BJ (cell line): ENCODE results near the gene CSRNP2. TPM values are rescaled to one million over a fixed set of nuclear protein-coding genes. Genes with fewer than 3 reads are reported as not detected.
A peak's percentile ranks its signal among the peaks of the same experiment; 100 is the strongest.

Experiments used
- CTCF ChIA-PET: fragments of 350-600 bp; formaldehyde crosslinking; extraction: SDS; loops from one replicate; lab custom pipeline; 2021; ENCODE audit warnings: antibody characterized with exemption, inconsistent platforms; lab: Yijun Ruan, JAX
- POLR2A ChIA-PET: fragments of 300-600 bp; sonication (Branson Sonifier 250); formaldehyde crosslinking; extraction: SDS; loops from one replicate; lab custom pipeline; 2021; ENCODE audit warnings: antibody characterized with exemption; lab: Charles Lee
- DNase-seq: peaks from one replicate; pipeline ENCODE4 v3.0.0-alpha.2; 2011; ENCODE audit warnings: low read depth
- H3K27me3 ChIP-seq: 2 replicates; pipeline ENCODE4 v1.6.0; 2011; ENCODE audit warnings: low read length; ENCODE audit not compliant: control insufficient read depth, insufficient read depth
- H3K36me3 ChIP-seq: 2 replicates; pipeline ENCODE4 v1.5.1; 2011; ENCODE audit warnings: low read length; ENCODE audit not compliant: control insufficient read depth, insufficient read depth
- H3K4me3 ChIP-seq: 2 replicates; pipeline ENCODE4 v1.5.1; 2011; ENCODE audit warnings: low read depth, mild to moderate bottlenecking, control low read depth, low read length
- polyA plus RNA-seq: library from polyadenylated mRNA; depleted of rRNA; stranded (reverse); fragments of >200 nt; gene quantifications from 2 replicates; pipeline ENCODE4 v1.2.3, GENCODE V29; 2011
- TF ChIP-seq, protein P1 (sequence below): IDR thresholded peaks from 2 replicates; pipeline ENCODE4 v1.5.1; 2011; ENCODE audit warnings: low read depth, mild to moderate bottlenecking, control low read depth, inconsistent platforms, low read length, moderate library complexity; ENCODE audit not compliant: insufficient read depth

The CSRNP2 gene
- polyA plus RNA-seq, 1 experiment, result 21.0 TPM

DNA sequence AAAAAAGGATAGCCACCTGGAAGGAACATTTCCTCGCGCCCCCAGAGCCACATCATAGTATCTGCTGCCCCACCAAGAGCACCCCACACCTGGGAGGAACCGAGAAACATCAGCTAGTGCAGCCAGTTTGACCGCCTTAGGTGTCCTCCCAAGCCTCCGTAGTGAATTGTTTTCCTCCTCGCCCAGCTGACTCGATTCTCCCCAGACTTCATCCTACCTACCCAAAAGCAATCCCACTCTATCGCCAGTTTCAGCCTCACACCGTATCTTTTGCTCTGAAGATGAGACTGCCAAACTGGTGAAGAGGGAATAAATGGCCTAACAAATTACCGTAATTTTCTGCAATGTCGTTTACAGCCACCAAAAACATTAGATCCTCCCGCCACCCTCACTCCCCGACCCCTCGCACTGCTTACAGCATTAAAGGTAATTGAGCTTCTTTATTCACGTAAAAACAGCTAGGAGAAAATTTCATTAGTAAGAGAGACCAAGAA, 56.0 kb downstream of the CSRNP2 start:
- Histone ChIP-seq H3K4me3 (no peak overlapping the region), H3K27me3 (no peaks in the 10 kb centered on the region), H3K36me3 (no peaks in the 10 kb centered on the region)
- TF ChIP-seq, protein P1, sequence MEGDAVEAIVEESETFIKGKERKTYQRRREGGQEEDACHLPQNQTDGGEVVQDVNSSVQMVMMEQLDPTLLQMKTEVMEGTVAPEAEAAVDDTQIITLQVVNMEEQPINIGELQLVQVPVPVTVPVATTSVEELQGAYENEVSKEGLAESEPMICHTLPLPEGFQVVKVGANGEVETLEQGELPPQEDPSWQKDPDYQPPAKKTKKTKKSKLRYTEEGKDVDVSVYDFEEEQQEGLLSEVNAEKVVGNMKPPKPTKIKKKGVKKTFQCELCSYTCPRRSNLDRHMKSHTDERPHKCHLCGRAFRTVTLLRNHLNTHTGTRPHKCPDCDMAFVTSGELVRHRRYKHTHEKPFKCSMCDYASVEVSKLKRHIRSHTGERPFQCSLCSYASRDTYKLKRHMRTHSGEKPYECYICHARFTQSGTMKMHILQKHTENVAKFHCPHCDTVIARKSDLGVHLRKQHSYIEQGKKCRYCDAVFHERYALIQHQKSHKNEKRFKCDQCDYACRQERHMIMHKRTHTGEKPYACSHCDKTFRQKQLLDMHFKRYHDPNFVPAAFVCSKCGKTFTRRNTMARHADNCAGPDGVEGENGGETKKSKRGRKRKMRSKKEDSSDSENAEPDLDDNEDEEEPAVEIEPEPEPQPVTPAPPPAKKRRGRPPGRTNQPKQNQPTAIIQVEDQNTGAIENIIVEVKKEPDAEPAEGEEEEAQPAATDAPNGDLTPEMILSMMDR, result no peak
- ChIA-PET POLR2A (no interaction called here), CTCF (interaction anchor here (0.8 to 1.7 kb wide), 7 partner anchors 12 to 203 kb away, joined by 3 to 5 read pairs (median 4); no protein-coding TSS in a partner anchor)
- DNase-seq, result no peak

DNA sequence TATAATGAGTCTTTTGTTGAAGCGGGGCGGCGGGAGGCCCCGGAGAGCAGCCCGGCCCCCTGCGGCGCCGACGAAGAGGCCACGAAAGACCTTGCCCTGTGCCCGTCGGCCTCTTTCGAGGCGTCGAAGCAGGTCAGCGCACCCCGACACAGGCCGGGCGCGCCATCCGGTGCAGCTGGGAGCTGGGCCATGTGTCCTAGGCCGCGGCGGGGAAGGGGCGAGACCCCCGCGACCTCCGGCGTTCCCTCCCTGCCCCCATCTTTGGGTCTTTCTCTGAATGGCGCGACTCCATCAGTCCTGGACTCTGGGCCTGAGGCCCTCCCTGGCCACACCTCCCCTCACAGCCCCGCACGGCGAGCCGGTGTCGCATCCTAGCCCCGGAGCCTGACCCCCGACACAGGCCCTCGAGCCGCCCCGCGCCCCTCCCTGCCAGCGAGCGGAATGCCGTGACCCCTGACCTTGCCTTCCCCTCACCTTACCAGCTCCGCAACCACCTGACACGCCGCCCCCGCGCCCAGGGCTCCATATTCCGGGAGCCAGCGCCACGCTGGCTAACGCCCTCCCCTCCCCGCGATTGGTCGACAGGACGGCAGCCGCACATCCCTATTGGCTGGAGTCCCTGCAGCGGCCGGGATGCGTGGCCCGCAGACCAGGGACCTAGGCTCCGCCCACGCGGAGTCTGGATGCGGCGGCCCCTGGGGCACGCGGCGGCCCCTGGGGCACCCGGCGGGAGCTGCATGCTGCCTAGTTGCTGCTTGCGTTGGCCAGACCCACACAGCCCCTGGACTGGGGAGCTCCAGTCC, 57.4 kb downstream of the CSRNP2 start, which contains the start of gene SLC11A2:
Gene SLC11A2, minus strand, starts transcription at position 549 of the 803 bp plus-strand sequence. CDS start 15,656 bp downstream, outside the sequence.
- Histone ChIP-seq H3K27me3 (no peaks in the 10 kb centered on the region), H3K4me3 (peak within 1 kb of the TSS; percentile 90), H3K36me3 (no peaks in the 10 kb centered on the region)
- DNase-seq, result peak; percentile 52
- ChIA-PET CTCF (interaction anchor here (0.7 to 1.9 kb wide), 6 partner anchors 17 to 316 kb away, joined by 3 to 12 read pairs (median 4); no protein-coding TSS in a partner anchor), POLR2A (no interaction called here)
- TF ChIP-seq, protein P1, result no peak

DNA sequence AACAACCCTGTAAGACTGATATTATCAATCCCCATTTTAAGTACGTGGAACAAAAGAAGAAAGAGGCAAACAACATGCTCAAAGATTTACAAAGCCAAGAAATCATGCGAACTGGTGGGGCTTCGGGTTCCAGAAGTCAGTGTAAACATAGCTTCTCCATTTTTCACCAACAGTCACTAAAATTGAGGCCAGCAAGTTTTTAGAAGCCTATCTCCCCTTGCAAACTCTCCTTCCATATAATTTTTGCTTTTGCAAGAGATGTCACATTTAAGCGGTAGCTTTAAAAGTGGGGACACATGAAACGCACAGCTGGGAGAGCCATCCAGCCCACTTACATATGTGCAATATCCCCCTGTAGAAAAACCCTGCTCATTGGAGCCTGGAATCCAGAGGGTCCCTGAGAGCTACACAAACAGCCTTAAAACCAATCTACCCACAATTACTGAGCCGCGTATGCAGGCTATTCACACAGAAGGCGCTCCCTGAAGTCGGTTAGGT, 58.0 kb downstream of the CSRNP2 start:
- TF ChIP-seq, protein P1, result no peak
- H3K36me3 ChIP-seq, result no peaks in the 10 kb centered on the region
- DNase-seq, result no peak
- POLR2A ChIA-PET, result interaction anchor here (0.6 kb wide), 1 partner anchor 266 kb away, joined by 4 read pairs; no protein-coding TSS in a partner anchor
- H3K27me3 ChIP-seq, result no peaks in the 10 kb centered on the region
- CTCF ChIA-PET, result interaction anchor here (0.6 to 1.9 kb wide), 3 partner anchors 39 to 302 kb away, joined by 3 to 12 read pairs (median 8); no protein-coding TSS in a partner anchor
- peak overlapping the region; percentile 90 for H3K4me3 ChIP-seq

DNA sequence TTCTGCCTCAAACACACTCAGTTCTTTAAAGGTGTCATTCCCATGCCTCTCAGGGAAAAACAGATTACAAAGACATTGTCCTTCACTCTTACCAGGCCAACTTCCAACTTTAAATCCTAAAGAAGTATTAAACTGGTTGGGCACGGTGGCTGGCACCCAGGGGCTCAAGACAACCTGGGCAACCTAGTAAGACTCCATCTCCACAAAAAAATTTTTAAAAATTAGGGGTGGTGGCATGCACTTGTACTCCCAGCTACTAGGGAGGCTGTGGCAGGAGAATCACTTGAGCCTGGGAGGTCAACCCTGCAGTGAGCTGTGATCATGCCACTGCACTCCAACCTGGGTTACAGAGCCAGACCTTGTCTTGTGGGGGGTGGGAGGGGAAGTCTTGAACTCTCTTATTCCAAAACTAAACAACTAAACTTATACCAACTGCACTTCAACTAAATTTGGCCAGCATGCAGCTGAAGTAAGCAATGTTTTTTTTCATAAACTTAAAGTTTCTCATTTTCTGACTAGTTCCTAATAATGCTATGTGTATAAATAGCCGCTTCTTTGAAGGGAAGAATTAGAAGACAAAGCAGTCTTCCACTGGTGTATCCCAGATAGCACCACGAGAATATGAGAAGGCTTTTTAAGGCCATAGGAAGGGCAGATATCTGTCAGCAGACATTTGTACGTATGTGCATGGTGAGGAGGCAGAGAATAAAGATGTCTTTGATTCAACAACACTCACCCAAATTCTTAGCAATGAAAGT, 59.6 kb downstream of the CSRNP2 start:
- peak overlapping the region; percentile 29 for H3K4me3 ChIP-seq
- TF ChIP-seq, protein P1, result no peak
- H3K36me3 ChIP-seq, result no peaks in the 10 kb centered on the region
- POLR2A ChIA-PET, result interaction anchor here (0.5 kb wide), 2 partner anchors 214 to 1695 kb away, joined by 4 to 5 read pairs; no protein-coding TSS in a partner anchor
- no peak for DNase-seq
- CTCF ChIA-PET, result interaction anchor here (0.8 kb wide), 1 partner anchor 12 kb away, joined by 3 read pairs; no protein-coding TSS in a partner anchor
- no peaks in the 10 kb centered on the region for H3K27me3 ChIP-seq
